Measurements from ENCODE around the gene TMEM42.
"Not testable (repeated sequence)": the region's sequence is repeated elsewhere in the genome, so short reads cannot be mapped to it uniquely, and the experiment has no call there.

TMEM42 gene

GRCh38 chr3:44842376-44842775, 19.3 kb upstream of the TMEM42 start:
- H3K79me2 ChIP-seq (ENCODE audit: control insufficient read depth, insufficient read depth, low read length) = no peaks in the 10 kb centered on the region
- H4K8ac ChIP-seq (ENCODE audit: low read depth, low read length) = no peak overlapping the region
- H2AK5ac ChIP-seq (ENCODE audit: low read length) = no peak overlapping the region
- no peak overlapping the region for H3K23ac ChIP-seq (ENCODE audit: low read length)
- DNase-seq = no peak
- H2BK5ac ChIP-seq (ENCODE audit: low read length) = no peak overlapping the region
- H3K79me1 ChIP-seq (ENCODE audit: low read length) = no peaks in the 10 kb centered on the region
- H3K27me3 ChIP-seq (ENCODE audit: insufficient read depth, low read length, poor library complexity) = no peaks in the 10 kb centered on the region
- H4K5ac ChIP-seq (ENCODE audit: low read length) = no peak overlapping the region
- H3K27ac ChIP-seq (ENCODE audit: low read depth, low read length) = no peak overlapping the region
- WGBS (ENCODE audit: extremely low coverage, insufficient coverage, low lambda C conversion rate) = 100% methylated on average over 1 of the region's 2 CpGs
- no peak overlapping the region for H3K4ac ChIP-seq (ENCODE audit: low read depth, low read length)
- no peak overlapping the region for H3K9ac ChIP-seq (ENCODE audit: low read length)
- H3K36me3 ChIP-seq (ENCODE audit: control insufficient read depth, insufficient read depth, low read length) = peaks cover 2% of the 10 kb centered on the region
- no peak overlapping the region for H2BK15ac ChIP-seq (replicated peaks; ENCODE audit: low read depth)
- no peak overlapping the region for H2BK120ac ChIP-seq (ENCODE audit: low read depth, low read length)
- H3K4me3 ChIP-seq (ENCODE audit: low read length) = no peak overlapping the region
- H3K4me2 ChIP-seq (ENCODE audit: low read length) = no peak overlapping the region
- no peaks in the 10 kb centered on the region for H3K4me1 ChIP-seq (ENCODE audit: control insufficient read depth, low read depth, low read length)
- no peak overlapping the region for H3K56ac ChIP-seq (ENCODE audit: low read length)
- no peak overlapping the region for H3K18ac ChIP-seq (ENCODE audit: low read length)

- no peak overlapping the region for H3K4me3 ChIP-seq (ENCODE audit: low read length)
- no peak overlapping the region for H2AK5ac ChIP-seq (ENCODE audit: low read length)
- no peaks in the 10 kb centered on the region for H3K27me3 ChIP-seq (ENCODE audit: insufficient read depth, low read length, poor library complexity)
- DNase-seq = peak; percentile 36
- H3K27ac ChIP-seq (ENCODE audit: low read depth, low read length) = no peak overlapping the region
- no peak overlapping the region for H3K18ac ChIP-seq (ENCODE audit: low read length)
- no peak overlapping the region for H3K9ac ChIP-seq (ENCODE audit: low read length)
- H3K4ac ChIP-seq (ENCODE audit: low read depth, low read length) = no peak overlapping the region
- H2BK120ac ChIP-seq (ENCODE audit: low read depth, low read length) = no peak overlapping the region
- no peak overlapping the region for H3K4me2 ChIP-seq (ENCODE audit: low read length)
- no peaks in the 10 kb centered on the region for H3K79me2 ChIP-seq (ENCODE audit: control insufficient read depth, insufficient read depth, low read length)
- no peaks in the 10 kb centered on the region for H3K79me1 ChIP-seq (ENCODE audit: low read length)
- no peaks in the 10 kb centered on the region for H3K4me1 ChIP-seq (ENCODE audit: control insufficient read depth, low read depth, low read length)
- no peak overlapping the region for H3K56ac ChIP-seq (ENCODE audit: low read length)
- peaks cover 2% of the 10 kb centered on the region for H3K36me3 ChIP-seq (ENCODE audit: control insufficient read depth, insufficient read depth, low read length)
- no peak overlapping the region for H2BK15ac ChIP-seq (replicated peaks; ENCODE audit: low read depth)
- no peak overlapping the region for H3K23ac ChIP-seq (ENCODE audit: low read length)
- H2BK5ac ChIP-seq (ENCODE audit: low read length) = no peak overlapping the region
- no CpG with 5 or more reads among the region's 7 CpGs for WGBS (ENCODE audit: extremely low coverage, insufficient coverage, low lambda C conversion rate)
- no peak overlapping the region for H4K5ac ChIP-seq (ENCODE audit: low read length)
- no peak overlapping the region for H4K8ac ChIP-seq (ENCODE audit: low read depth, low read length)
Measured at GRCh38 chr3:44845528-44846520, 15.9 kb upstream of the TMEM42 start.

- H3K4me3 ChIP-seq (ENCODE audit: low read length) = no peak overlapping the region
- H4K5ac ChIP-seq (ENCODE audit: low read length) = no peak overlapping the region
- no peak overlapping the region for H2BK5ac ChIP-seq (ENCODE audit: low read length)
- no peaks in the 10 kb centered on the region for H3K4me1 ChIP-seq (ENCODE audit: control insufficient read depth, low read depth, low read length)
- no peak overlapping the region for H2BK15ac ChIP-seq (replicated peaks; ENCODE audit: low read depth)
- no peak for DNase-seq
- H2AK5ac ChIP-seq (ENCODE audit: low read length) = no peak overlapping the region
- H3K23ac ChIP-seq (ENCODE audit: low read length) = no peak overlapping the region
- no peaks in the 10 kb centered on the region for H3K27me3 ChIP-seq (ENCODE audit: insufficient read depth, low read length, poor library complexity)
- H2BK120ac ChIP-seq (ENCODE audit: low read depth, low read length) = no peak overlapping the region
- no peak overlapping the region for H3K4ac ChIP-seq (ENCODE audit: low read depth, low read length)
- no peak overlapping the region for H3K9ac ChIP-seq (ENCODE audit: low read length)
- no peak overlapping the region for H3K4me2 ChIP-seq (ENCODE audit: low read length)
- WGBS (ENCODE audit: extremely low coverage, insufficient coverage, low lambda C conversion rate) = no CpG with 5 or more reads among the region's 1 CpG
- no peak overlapping the region for H4K8ac ChIP-seq (ENCODE audit: low read depth, low read length)
- peaks cover 1% of the 10 kb centered on the region for H3K36me3 ChIP-seq (ENCODE audit: control insufficient read depth, insufficient read depth, low read length)
- H3K79me1 ChIP-seq (ENCODE audit: low read length) = no peaks in the 10 kb centered on the region
- no peaks in the 10 kb centered on the region for H3K79me2 ChIP-seq (ENCODE audit: control insufficient read depth, insufficient read depth, low read length)
- no peak overlapping the region for H3K18ac ChIP-seq (ENCODE audit: low read length)
- no peak overlapping the region for H3K27ac ChIP-seq (ENCODE audit: low read depth, low read length)
- no peak overlapping the region for H3K56ac ChIP-seq (ENCODE audit: low read length)
Measured at GRCh38 chr3:44848634-44849033, 13.1 kb upstream of the TMEM42 start.

GRCh38 chr3:44856663-44857062, 5.0 kb upstream of the TMEM42 start:
- not testable (repeated sequence) for H2BK120ac ChIP-seq (ENCODE audit: low read depth, low read length); H2AK5ac ChIP-seq (ENCODE audit: low read length); H3K4me2 ChIP-seq (ENCODE audit: low read length); H3K56ac ChIP-seq (ENCODE audit: low read length); H4K5ac ChIP-seq (ENCODE audit: low read length); H4K8ac ChIP-seq (ENCODE audit: low read depth, low read length); H3K23ac ChIP-seq (ENCODE audit: low read length); H3K4me1 ChIP-seq (ENCODE audit: control insufficient read depth, low read depth, low read length); H3K18ac ChIP-seq (ENCODE audit: low read length); H2BK5ac ChIP-seq (ENCODE audit: low read length); H3K36me3 ChIP-seq (ENCODE audit: control insufficient read depth, insufficient read depth, low read length); H3K27ac ChIP-seq (ENCODE audit: low read depth, low read length); H3K9ac ChIP-seq (ENCODE audit: low read length); H3K4ac ChIP-seq (ENCODE audit: low read depth, low read length); H3K27me3 ChIP-seq (ENCODE audit: insufficient read depth, low read length, poor library complexity); H3K79me2 ChIP-seq (ENCODE audit: control insufficient read depth, insufficient read depth, low read length); DNase-seq; H2BK15ac ChIP-seq (replicated peaks; ENCODE audit: low read depth); H3K4me3 ChIP-seq (ENCODE audit: low read length); H3K79me1 ChIP-seq (ENCODE audit: low read length)
- no CpG with 5 or more reads among the region's 6 CpGs for WGBS (ENCODE audit: extremely low coverage, insufficient coverage, low lambda C conversion rate)

GRCh38 chr3:44860117-44860516, 1.6 kb upstream of the TMEM42 start:
- no peak overlapping the region for H2BK120ac ChIP-seq (ENCODE audit: low read depth, low read length)
- no peak overlapping the region for H3K23ac ChIP-seq (ENCODE audit: low read length)
- H3K4me3 ChIP-seq (ENCODE audit: low read length) = no peak overlapping the region
- no CpG with 5 or more reads among the region's 4 CpGs for WGBS (ENCODE audit: extremely low coverage, insufficient coverage, low lambda C conversion rate)
- no peak overlapping the region for H4K8ac ChIP-seq (ENCODE audit: low read depth, low read length)
- no peak overlapping the region for H3K56ac ChIP-seq (ENCODE audit: low read length)
- H2BK15ac ChIP-seq (replicated peaks; ENCODE audit: low read depth) = no peak overlapping the region
- H3K27me3 ChIP-seq (ENCODE audit: insufficient read depth, low read length, poor library complexity) = no peaks in the 10 kb centered on the region
- H3K9ac ChIP-seq (ENCODE audit: low read length) = no peak overlapping the region
- peaks cover 5% of the 10 kb centered on the region for H3K4me1 ChIP-seq (ENCODE audit: control insufficient read depth, low read depth, low read length)
- no peak overlapping the region for H3K27ac ChIP-seq (ENCODE audit: low read depth, low read length)
- no peak overlapping the region for H3K4ac ChIP-seq (ENCODE audit: low read depth, low read length)
- no peak overlapping the region for H2BK5ac ChIP-seq (ENCODE audit: low read length)
- no peak overlapping the region for H4K5ac ChIP-seq (ENCODE audit: low read length)
- H3K4me2 ChIP-seq (ENCODE audit: low read length) = no peak overlapping the region
- H3K18ac ChIP-seq (ENCODE audit: low read length) = no peak overlapping the region
- H3K79me1 ChIP-seq (ENCODE audit: low read length) = peaks cover 3% of the 10 kb centered on the region
- no peaks in the 10 kb centered on the region for H3K79me2 ChIP-seq (ENCODE audit: control insufficient read depth, insufficient read depth, low read length)
- H2AK5ac ChIP-seq (ENCODE audit: low read length) = no peak overlapping the region
- no peaks in the 10 kb centered on the region for H3K36me3 ChIP-seq (ENCODE audit: control insufficient read depth, insufficient read depth, low read length)
- no peak for DNase-seq
